ENCODE data around the gene SCGB1C1. TPM values are rescaled to one million over a fixed set of nuclear protein-coding genes. Genes with fewer than 3 reads are reported as not detected.
"Not testable (repeated sequence)": the region's sequence is repeated elsewhere in the genome, so short reads cannot be mapped to it uniquely, and the experiment has no call there.

The SCGB1C1 gene
- total and polyA plus RNA-seq, 2 experiments from 2014 or later, result not detected

- Histone ChIP-seq H3K79me2 (replicated peaks; ENCODE audit: insufficient read depth) (peaks cover 26% of the 10 kb centered on the region), H3K4me1 (ENCODE audit: insufficient read depth) (peaks cover 10% of the 10 kb centered on the region), H3K4me3 (peak within 1 kb of the TSS; percentile 99), H3K36me3 (ENCODE audit: insufficient read depth) (peaks cover 8% of the 10 kb centered on the region), H3K9me2 (ENCODE audit: insufficient read depth) (no peaks in the 10 kb centered on the region), H3K27me3 (ENCODE audit: insufficient read depth) (no peaks in the 10 kb centered on the region), H3K4me2 (peak within 1 kb of the TSS; percentile 100), H4K20me1 (replicated peaks; ENCODE audit: insufficient read depth) (peaks cover 18% of the 10 kb centered on the region), H2AFZ (peak within 1 kb of the TSS; percentile 99), H3F3A (replicated peaks; ENCODE audit: low read depth) (peaks cover 11% of the 10 kb centered on the region; the same call in 1 of the 2 replicates), H3K27ac (ENCODE audit: low read depth) (peak within 1 kb of the TSS; percentile 91; the same call in 1 of the 2 replicates)
- peaks cover 5% of the 10 kb centered on the region for H3K27me3 Mint-ChIP-seq (ENCODE audit: insufficient read depth, low read depth, poor library complexity)
- no peaks in the 10 kb centered on the region for H3K9me3 Mint-ChIP-seq
- H3K36me3 Mint-ChIP-seq (ENCODE audit: low read depth), result peaks cover 15% of the 10 kb centered on the region
- 0 out of 3 replicates have a peak, but pooled peaks cover 4% of the 10 kb centered on the region for H3K4me1 Mint-ChIP-seq
- TF ChIP-seq ETS1 (IDR thresholded peaks at IDR 0.05) (peak; percentile 53; the same call in 1 of the 2 replicates), CREB1 (CRISPR knock-in tag; IDR thresholded peaks at IDR 0.05; ENCODE audit: low read depth) (no peak), POLR2AphosphoS5 (IDR thresholded peaks at IDR 0.05; ENCODE audit: low read depth) (peak; percentile 62), ZNF462 (CRISPR knock-in tag; IDR thresholded peaks at IDR 0.05) (no peak)
- H3K27ac Mint-ChIP-seq, result peak within 1 kb of the TSS; percentile 96
- peak within 1 kb of the TSS; percentile 93 for H3K4me3 Mint-ChIP-seq
- ATAC-seq (peak; percentile 94), DNase-seq (ENCODE audit: low spot score) (peak; percentile 90)
Measured at GRCh38 chr11:236774-237767, 44.2 kb downstream of the SCGB1C1 start, which contains the start of gene PSMD13. Gene PSMD13, plus strand, starts transcription at chr11:236976. Its CDS starts 74 bp downstream, at chr11:237050.

GRCh38 chr11:238346-238745, 45.5 kb downstream of the SCGB1C1 start:
- Mint-ChIP-seq H3K4me3 (peak overlapping the region; percentile 93; the same call in 1 of the 3 replicates), H3K36me3 (ENCODE audit: low read depth) (peaks cover 21% of the 10 kb centered on the region)
- peak overlapping the region; percentile 100; the same call in 1 of the 2 replicates for H3K4me2 ChIP-seq
- not testable (repeated sequence) for H2AFZ ChIP-seq; H3K27me3 ChIP-seq (ENCODE audit: insufficient read depth); H3K27ac Mint-ChIP-seq; ATAC-seq; H3K27me3 Mint-ChIP-seq (ENCODE audit: insufficient read depth, low read depth, poor library complexity); H3K9me2 ChIP-seq (ENCODE audit: insufficient read depth); H3K4me1 Mint-ChIP-seq; H3K9me3 Mint-ChIP-seq; H3K27ac ChIP-seq (ENCODE audit: low read depth); DNase-seq (ENCODE audit: low spot score)
- peaks cover 10% of the 10 kb centered on the region for H3K4me1 ChIP-seq (ENCODE audit: insufficient read depth)
- peaks cover 26% of the 10 kb centered on the region for H3K79me2 ChIP-seq (replicated peaks; ENCODE audit: insufficient read depth)
- H3K36me3 ChIP-seq (ENCODE audit: insufficient read depth), result peaks cover 12% of the 10 kb centered on the region
- H3F3A ChIP-seq (replicated peaks; ENCODE audit: low read depth), result peaks cover 11% of the 10 kb centered on the region; the same call in 1 of the 2 replicates
- peak overlapping the region; percentile 99 for H3K4me3 ChIP-seq
- H4K20me1 ChIP-seq (replicated peaks; ENCODE audit: insufficient read depth), result peaks cover 19% of the 10 kb centered on the region
